Activated CD8-positive, alpha-beta memory T cell treated with anti-CD3 and anti-CD28 coated beads, Interleukin-2, amount 10 ng/mL, durations not matched to agents 7 days and 5 days (primary cell): ENCODE measurements around the gene SPX. TPM values are rescaled to one million over a fixed set of nuclear protein-coding genes. Genes with fewer than 3 reads are reported as not detected.

Experiments
- ATAC-seq: fragments of 150-1000 bp; cut with Tn5 transposase; one replicate; pipeline ENCODE4 v1.10.0; 2021; ENCODE audit warnings: moderate library complexity
- CTCF ChIA-PET: fragments of 350-600 bp; sonication (Branson Sonifier 250); formaldehyde crosslinking; loops from one replicate; lab custom pipeline; 2021; ENCODE audit warnings: antibody characterized with exemption; lab: Charles Lee
- DNase-seq: peaks from one replicate; pipeline ENCODE4 v3.0.0-alpha.2; 2020
- H3K27ac Mint-ChIP-seq: one replicate; pipeline ENCODE4 v1.8.0; 2021; ENCODE audit warnings: mild to moderate bottlenecking, mixed read lengths
- H3K27me3 Mint-ChIP-seq: one replicate; pipeline ENCODE4 v1.8.0; 2021; ENCODE audit warnings: mixed read lengths
- H3K36me3 Mint-ChIP-seq: one replicate; pipeline ENCODE4 v1.8.0; 2021; ENCODE audit warnings: mild to moderate bottlenecking, mixed read lengths
- H3K4me1 Mint-ChIP-seq: one replicate; pipeline ENCODE4 v1.8.0; 2021; ENCODE audit warnings: mixed read lengths
- H3K4me3 Mint-ChIP-seq: one replicate; pipeline ENCODE4 v1.8.0; 2021; ENCODE audit warnings: mild to moderate bottlenecking, moderate library complexity, mixed read lengths
- H3K9me3 Mint-ChIP-seq: one replicate; pipeline ENCODE4 v1.8.0; 2022; ENCODE audit warnings: low read depth, mixed read lengths
- total RNA-seq, 2 experiments: library from RNA; stranded (reverse); gene quantifications; one replicate each; pipeline ENCODE4 v1.2.3, GENCODE V29; 2021

SPX gene
- total RNA-seq, 2 experiments from 2014 or later, result 0.40 to 0.64 TPM

DNA sequence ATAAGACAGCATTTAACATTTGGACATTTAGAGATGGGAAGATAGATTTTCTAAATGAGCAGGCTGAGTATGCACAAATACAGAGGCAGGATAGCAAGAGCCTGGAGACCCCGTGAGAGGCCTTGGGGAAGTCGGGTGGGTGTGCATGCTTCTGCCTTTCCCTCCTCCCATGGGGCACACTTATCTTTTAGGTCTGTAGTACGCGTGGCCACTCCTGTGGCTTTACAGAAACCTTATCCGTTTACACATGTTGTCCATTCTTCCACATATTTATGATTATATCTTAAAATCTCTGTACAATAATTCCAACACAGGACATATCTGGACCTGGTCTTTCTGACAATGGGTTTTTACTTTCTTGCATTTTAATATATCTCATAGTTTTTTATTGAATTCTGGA, 45.0 kb downstream of the SPX start:
- no peaks in the 10 kb centered on the region for H3K27me3 Mint-ChIP-seq
- H3K4me1 Mint-ChIP-seq, result no peaks in the 10 kb centered on the region
- no peak for ATAC-seq
- H3K36me3 Mint-ChIP-seq, result no peaks in the 10 kb centered on the region
- DNase-seq, result no peak
- H3K9me3 Mint-ChIP-seq, result no peaks in the 10 kb centered on the region
- H3K4me3 Mint-ChIP-seq, result no peak overlapping the region
- CTCF ChIA-PET, result no interaction called here
- no peak overlapping the region for H3K27ac Mint-ChIP-seq

DNA sequence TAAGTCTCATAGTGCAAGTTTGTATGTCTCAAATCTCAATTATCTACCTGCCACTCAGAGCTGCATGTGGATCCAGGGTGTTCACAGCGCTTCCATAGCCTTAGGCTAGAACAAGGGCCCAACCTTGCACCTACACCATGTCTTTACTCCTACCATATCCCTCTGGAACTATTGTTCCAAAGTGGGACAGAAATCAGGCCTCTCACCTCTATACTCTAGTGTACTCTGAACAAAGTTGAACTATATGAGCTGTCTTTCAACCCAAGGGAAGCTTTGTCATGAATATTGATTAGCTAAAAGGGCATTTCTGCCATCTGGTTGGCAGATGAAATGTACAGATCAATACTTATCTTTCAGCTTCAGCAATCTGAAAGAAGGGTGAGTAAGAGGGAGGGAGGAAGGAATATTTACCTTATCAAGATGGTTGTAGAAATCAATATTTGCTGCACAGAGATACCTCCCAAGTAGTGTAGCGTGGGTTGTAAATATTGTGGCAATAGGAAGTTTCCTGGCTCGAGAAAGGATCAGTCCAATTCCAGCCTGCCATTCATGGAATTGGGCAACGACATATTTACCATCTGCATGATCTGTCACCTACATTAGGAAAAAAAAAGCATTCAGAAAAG, 47.8 kb downstream of the SPX start:
- no peaks in the 10 kb centered on the region for H3K36me3 Mint-ChIP-seq
- H3K27ac Mint-ChIP-seq, result no peak overlapping the region
- CTCF ChIA-PET, result no interaction called here
- ATAC-seq (no peak), DNase-seq (no peak)
- H3K9me3 Mint-ChIP-seq, result no peaks in the 10 kb centered on the region
- H3K27me3 Mint-ChIP-seq, result peaks cover 5% of the 10 kb centered on the region
- no peak overlapping the region for H3K4me3 Mint-ChIP-seq
- no peaks in the 10 kb centered on the region for H3K4me1 Mint-ChIP-seq

DNA sequence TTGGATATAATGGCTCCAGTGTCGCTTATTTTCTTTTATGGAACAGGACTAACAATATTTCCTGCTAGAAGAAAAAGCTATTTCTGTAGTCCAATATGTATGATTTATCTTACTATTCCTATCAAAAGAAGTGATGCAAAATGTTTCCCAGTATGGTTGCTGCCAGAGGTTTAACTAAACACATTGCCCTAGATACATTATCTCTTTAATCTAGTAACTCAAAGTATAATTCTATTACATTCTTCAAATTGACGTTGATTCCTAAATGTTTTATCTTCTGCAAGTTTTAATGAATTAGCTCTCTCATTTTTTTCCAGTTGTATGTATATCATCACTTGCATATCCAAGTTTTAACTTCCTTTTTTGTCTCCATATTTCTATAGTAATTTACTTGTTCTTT, 50.3 kb downstream of the SPX start:
- H3K27ac Mint-ChIP-seq, result no peak overlapping the region
- H3K4me1 Mint-ChIP-seq, result no peaks in the 10 kb centered on the region
- H3K27me3 Mint-ChIP-seq, result peaks cover 8% of the 10 kb centered on the region
- H3K4me3 Mint-ChIP-seq, result no peak overlapping the region
- ATAC-seq (no peak), DNase-seq (no peak)
- peaks cover 2% of the 10 kb centered on the region for H3K9me3 Mint-ChIP-seq
- CTCF ChIA-PET, result no interaction called here
- H3K36me3 Mint-ChIP-seq, result no peaks in the 10 kb centered on the region

DNA sequence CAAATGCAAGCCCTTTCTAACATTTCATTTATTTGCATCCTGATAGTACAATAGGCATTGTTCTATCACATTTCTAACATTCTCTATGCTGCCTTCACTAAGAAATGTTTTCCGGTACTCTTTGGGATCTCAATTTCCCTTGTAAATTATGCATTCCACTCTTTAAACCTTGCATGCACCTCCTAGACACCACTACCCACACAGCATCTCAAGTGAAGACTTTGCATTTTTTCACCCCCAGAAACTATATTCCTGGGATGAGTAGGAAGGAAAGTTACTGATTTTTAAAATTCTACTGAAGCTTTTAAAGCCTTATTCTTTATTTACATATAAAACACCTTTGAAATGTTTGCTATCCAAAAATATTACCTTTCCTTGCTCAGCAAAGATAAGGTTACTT, 51.4 kb downstream of the SPX start:
- H3K4me3 Mint-ChIP-seq, result no peak overlapping the region
- H3K4me1 Mint-ChIP-seq, result no peaks in the 10 kb centered on the region
- no peaks in the 10 kb centered on the region for H3K36me3 Mint-ChIP-seq
- H3K27ac Mint-ChIP-seq, result no peak overlapping the region
- peaks cover 2% of the 10 kb centered on the region for H3K9me3 Mint-ChIP-seq
- no peak for DNase-seq
- peaks cover 8% of the 10 kb centered on the region for H3K27me3 Mint-ChIP-seq
- CTCF ChIA-PET, result no interaction called here
- ATAC-seq, result no peak

DNA sequence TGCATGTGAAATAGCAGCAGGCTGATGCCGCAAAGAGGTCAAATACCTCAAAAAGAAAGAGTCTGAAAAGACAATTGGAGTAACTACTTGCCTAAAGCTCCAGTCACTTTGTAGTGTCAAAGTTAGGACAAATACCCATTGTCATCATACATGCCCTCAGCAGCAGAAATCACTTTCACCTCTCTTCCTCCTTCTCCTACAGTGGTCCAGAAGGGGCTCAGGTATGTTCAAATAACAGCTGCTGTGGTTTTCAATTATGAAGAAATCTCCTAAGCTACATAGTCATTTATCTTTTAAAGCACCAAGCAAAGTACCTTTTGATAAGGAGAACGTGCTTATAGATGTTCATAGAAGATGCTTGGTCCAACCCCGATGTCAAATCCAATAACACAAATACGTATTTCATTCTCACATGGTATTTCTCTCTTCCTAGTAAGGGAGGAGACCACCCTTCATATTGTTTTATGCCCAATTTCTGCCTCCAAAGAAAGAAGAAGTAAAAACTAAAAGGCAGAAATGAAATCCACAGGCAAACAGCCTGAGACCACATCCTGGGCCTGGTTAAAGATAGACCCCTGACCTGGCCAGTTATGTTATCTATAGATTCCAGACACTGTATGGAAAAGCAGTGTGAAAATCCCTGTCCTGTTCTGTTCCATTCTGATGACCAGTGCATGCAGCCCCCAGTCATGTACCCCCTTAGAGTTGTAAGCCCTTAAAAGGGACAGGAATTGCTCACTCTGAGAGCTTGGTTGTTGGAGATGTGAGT, 54.8 kb downstream of the SPX start:
- no peak for DNase-seq
- Mint-ChIP-seq H3K4me1 (no peaks in the 10 kb centered on the region), H3K27ac (no peak overlapping the region), H3K9me3 (peaks cover 2% of the 10 kb centered on the region), H3K4me3 (no peak overlapping the region), H3K36me3 (no peaks in the 10 kb centered on the region), H3K27me3 (peaks cover 8% of the 10 kb centered on the region)
- no peak for ATAC-seq
- CTCF ChIA-PET, result no interaction called here

Other genes starting within 250 kb of the SPX start
- gene SLCO1A2, start 191.4 kb upstream of the SPX start, total RNA-seq, result not detected
- not detected for gene IAPP, start 153.4 kb upstream of the SPX start, total RNA-seq
- 10 to 100 TPM; 19.4 to 25.8 TPM for gene PYROXD1, start 88.6 kb upstream of the SPX start, total RNA-seq
- 10 to 100 TPM; 87.6 to 91.5 TPM for gene RECQL, start 24.7 kb upstream of the SPX start, total RNA-seq
- gene GOLT1B, start 24.5 kb upstream of the SPX start, total RNA-seq, result 10 to 100 TPM; 35.1 to 36.8 TPM
- gene GYS2, start 78.6 kb downstream of the SPX start, total RNA-seq, result not detected
- 1,000 to 10,000 TPM in 1 of 2 experiments, 100 to 1,000 TPM in 1; 907 to 1,215 TPM for gene LDHB, start 131.5 kb downstream of the SPX start, total RNA-seq
- not detected for gene KCNJ8, start 248.4 kb downstream of the SPX start, total RNA-seq